Measurements from ENCODE around the gene NCOA1.

NCOA1 gene

DNA sequence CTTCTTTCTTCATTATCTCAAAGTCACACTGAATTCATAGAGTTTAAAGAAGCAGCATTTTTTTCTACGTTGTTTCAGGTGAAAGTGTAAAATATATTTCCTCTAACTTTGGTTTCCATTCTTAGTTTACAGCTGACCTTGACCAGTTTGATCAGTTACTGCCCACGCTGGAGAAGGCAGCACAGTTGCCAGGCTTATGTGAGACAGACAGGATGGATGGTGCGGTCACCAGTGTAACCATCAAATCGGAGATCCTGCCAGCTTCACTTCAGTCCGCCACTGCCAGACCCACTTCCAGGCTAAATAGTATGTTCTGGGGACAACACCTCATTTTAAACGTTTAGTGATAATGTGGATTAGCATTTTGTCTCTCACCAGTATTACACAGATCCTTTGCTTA is 219.8 kb downstream of the NCOA1 start:
- no peak for DNase-seq

DNA sequence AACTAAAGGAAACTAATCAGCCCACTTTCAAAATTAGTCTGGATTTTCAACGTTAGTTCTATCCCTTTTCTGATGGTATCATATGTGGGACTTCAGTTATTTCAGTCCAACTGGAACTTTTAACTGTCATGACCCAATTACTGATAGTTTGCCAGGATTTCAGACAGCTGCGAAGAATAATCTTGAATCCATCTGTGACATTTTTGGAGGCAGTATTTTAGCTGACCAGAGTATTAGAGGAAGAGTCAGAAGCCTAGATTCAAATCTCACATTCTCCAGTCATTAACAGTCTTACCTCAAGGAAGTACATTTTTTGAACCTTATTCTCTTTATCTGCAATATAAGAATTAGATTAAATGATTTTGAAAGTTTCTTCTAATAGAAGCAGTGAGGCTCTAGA is 220.8 kb downstream of the NCOA1 start:
- DNase-seq = no peak

DNA sequence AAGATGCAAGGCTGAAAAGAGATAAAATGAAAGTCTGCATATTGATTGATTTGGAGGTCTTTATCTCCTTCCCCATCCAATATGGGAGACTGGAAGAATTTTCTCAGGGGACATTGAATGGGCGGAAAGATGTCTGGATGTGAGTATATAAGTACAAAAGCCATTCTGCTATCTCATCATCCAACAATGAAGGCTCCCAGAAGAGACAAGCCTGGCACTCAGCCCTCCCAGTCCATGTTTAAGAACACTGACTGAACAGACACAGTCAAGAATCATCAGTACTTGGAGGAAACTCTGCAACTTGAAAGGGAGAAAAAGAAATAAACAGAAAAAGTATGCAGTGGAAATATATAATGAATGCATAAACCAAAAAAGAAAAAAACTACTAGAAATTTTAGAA is 221.2 kb downstream of the NCOA1 start:
- DNase-seq = no peak

DNA sequence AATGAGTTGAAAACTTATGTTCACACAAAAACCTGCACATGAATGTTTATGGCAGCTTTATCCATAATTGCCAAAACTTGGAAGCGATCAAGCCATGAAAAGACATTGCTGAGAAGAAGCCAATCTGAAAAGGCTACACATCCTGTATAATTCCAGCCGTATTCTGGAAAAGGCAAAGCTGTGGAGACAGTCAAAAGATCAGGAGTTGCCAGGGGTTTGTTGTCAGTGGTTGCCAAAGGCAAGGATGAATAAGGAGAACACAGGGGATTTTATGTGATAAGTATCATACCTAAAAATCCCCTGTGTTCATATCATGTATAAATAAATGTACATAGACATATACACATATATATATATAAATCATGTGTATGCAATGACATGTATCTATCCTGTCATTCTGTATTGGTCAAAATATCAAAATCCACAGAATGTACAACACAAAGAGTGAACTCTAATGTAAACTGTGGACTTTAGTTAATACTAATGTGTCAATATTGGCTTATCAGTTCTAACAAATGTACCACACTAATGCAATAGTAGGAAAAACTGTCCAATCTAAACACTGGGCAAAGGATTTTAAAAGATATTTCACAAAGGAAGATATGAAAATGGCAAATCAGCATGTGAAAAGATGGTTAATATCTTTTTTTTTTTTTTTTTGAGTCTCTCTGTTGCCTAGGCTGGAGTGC is 226.4 kb downstream of the NCOA1 start:
- no peak for DNase-seq

DNA sequence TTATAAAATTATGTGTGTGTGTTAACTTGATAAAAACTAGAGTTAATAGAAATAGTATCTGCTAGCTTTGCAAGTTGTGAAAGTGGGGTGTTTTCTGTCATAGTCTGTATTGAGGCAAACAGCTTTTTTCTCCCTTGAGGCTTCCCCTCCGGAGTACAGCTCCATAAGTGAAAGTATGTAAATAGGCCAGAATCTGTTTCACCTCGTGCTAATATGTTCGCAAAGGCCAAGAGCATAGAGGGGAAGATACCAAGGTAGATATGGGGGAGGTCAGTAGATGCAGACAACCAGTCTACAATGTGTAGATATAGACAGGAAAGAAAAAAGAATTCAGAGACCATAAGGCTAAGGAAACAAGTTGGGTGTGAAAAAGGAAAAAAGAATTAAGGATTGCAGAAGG is 229.3 kb downstream of the NCOA1 start:
- no peak for DNase-seq

DNA sequence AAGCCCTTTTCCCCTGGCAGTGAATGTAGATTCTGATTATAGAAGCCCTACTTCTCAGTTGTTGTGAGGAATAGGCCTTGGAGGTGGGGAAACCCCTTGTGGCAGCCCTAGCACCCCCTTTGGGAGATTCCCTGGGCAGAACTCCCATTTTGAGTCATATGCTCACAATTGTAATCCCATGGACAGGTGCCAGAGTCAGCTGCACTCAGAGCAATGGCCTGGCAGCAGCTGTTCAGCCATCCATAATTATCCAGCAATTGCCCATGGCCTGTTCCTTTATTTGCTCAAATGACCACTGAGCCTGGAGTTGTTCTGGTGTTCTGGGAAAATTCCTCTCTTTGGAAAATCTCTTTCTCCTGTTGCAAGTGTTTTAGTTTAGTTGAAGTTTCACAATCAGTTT is 230.4 kb downstream of the NCOA1 start:
- no peak for DNase-seq

DNA sequence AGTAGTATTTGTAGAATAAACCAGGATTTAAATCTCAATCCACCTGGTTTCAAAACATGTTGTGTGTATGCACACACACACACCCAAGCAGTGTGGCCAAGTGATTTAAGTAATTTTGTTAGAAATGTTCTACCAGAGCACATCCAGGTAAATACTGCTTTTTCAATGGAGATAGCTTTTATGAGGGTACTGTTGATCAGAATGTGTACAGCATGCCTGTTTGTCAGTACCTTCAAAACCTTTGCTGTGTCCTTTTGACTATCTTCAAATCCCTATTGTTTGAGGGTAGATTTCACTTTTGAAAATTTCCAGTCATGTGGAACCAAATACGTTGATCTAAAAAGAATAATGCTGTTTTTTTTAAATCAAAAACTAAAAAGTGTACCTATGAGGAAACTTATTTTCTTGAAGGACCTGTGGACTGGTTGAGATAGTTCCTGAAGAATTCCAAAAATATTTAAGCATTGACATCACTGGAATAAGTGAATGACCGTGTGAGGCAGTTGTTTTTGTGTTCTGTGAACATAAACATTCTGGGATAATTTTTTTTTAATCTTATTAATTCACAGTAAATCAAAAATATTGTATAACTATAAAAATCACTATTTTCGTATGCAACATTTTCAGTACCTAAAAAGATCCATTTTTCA is 231.2 kb downstream of the NCOA1 start:
- DNase-seq = no peak

DNA sequence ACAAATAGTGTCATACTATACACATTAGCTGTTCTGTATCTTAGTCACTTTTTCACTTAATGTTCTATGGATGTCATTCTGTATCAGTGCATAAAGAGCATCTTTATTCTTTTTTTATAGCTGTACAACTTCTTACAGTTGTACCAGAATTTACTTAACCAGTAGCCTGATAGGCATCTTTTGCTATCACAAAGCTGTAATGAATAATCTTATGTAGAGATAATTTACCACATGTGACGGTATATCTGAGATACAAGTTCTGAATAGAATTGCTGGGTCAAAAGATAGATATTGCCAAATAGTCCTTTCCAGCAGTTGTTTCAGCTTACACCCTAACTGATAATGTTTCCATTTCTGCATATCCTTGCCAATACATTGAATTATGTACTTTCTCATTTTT is 232.1 kb downstream of the NCOA1 start:
- DNase-seq = no peak

DNA sequence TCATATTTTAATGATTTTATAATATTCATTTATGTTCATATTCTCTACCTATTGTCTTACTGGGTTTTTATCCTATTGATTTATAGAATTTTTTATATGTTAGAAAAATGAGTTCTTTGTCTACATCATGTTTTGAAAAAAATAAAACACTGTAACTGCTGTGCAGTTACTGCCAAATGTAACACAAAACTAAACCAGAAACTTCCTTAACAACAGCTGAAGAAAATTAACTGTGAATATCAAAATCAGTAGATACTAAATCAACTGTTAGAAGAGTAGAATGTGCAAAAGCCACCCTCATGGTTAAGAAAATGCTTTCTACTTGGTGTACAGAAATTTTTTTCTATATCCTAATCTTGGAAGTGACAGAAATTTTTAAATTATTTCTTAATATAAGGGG is 232.6 kb downstream of the NCOA1 start:
- DNase-seq = no peak

DNA sequence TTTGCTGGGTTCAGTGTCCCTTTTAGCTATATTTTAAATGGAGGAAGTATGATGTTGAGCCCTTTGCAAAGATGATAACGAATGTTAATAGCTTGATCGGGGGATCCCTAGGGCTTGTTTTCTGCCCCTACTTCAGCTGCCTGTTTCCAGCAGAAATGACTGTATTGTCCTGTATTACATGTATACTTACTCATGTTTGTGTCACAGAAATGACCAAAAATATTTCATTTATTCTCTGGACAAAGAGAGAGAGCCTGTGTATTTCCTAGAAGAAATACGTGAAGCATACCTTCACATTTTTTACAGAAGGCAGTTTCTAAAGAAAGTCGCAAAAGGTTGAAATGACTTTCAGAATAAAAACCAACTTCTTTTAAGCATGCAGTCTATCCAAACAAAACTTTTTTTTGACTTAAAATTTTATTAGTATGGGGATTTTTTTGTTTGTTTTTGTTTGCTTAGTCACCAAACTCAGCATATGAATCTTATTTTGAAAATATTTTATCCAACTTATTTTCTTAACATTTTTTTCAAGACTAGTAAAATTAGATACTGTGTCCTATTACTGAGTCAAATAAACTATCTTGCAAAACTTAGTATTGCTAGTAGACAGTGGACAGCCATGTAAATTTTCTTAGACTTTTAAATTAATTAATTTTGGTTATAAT is 233.2 kb downstream of the NCOA1 start:
- no peak for DNase-seq

DNA sequence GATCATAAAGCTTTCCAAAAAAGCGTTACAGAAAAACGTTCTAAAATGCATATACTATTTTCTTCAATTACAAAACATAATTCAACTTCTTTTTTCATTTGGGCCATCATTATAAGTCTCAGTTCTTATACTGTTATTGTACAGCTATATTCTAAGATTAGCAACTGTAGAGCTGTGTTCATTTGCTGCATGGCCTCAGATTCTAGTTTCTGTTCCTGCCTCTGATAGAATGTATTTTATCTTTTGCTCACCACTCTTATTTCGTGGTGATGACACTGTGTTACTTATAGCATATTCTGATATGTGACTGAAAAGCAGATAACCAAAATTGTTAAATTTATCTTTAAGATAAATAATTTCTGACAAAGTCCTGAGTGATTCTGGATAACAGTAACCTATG is 234.9 kb downstream of the NCOA1 start:
- no peak for DNase-seq

DNA sequence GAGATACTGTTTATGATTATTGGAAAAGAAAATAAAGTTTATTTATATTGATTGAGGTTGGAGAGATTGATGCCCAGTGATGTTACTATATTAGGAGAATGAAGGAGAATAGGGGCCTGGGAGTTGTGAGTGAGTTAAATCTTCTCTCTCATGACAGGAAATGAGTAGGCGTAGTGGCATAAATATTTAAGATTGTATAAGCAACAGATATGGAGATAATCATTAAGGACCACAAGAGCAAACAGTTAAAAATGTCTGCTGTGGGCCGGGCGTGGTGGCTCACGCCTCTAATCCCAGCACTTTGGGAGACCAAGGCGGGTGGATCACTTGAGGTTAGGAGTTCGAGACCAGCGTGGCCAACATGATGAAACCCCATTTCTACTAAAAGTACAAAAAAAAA is 239.4 kb downstream of the NCOA1 start:
- DNase-seq = no peak

DNA sequence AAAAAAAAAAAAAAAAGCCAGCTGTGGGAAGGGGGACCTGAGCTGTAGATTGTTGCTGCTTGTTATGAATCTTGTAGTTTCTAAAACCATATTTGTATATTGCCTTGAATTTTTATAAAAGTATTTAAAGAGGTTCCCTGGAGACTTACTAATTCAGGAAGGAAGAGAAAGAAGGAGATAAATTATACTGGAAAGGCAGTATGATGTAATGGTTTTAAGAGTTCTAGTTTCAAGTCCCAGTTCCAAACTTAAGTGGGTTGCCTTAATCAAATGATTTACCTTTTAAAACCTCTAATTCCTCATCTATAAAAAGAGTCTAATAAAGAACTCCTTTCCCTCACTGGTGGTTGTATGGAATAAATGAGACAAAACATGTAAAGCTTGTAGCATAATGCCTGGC is 240.0 kb downstream of the NCOA1 start:
- DNase-seq = no peak

DNA sequence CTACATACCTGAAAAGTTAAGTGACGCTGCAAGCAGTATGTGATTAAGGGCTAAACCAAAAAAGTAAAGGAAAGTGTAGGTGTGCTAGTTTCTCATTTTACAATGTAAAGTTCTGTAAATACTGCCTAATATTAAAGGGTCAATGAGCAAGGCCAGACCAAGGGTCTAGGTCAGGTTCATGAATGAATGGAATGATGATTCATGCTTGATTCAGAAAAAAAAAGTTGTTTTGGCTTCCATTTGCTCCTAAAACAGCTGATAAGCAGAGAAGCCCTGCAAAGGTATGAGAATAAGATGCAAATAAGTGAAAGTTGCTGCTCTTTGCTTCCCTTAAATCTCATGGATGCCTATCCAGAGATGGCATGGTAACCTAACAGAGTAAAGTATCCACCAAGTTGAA is 240.9 kb downstream of the NCOA1 start:
- no peak for DNase-seq

DNA sequence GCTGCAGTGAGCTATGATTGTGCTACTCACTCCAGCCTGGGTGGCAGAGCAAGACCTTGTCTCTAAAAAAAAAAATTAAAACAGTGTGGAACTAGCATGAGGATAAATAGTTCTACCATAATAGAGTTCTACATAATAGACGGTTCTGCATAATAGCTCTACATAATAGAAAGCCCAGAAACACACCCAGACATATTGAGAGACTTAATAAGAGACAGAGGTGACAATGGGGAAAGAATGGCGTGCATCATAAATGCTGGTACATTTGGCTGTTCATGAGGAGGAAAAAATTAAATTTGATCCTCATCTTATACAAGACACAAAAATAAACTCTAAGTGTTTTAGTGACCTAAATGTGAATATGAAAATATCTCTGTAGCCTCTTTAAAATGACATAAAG is 243.7 kb downstream of the NCOA1 start:
- DNase-seq = no peak

DNA sequence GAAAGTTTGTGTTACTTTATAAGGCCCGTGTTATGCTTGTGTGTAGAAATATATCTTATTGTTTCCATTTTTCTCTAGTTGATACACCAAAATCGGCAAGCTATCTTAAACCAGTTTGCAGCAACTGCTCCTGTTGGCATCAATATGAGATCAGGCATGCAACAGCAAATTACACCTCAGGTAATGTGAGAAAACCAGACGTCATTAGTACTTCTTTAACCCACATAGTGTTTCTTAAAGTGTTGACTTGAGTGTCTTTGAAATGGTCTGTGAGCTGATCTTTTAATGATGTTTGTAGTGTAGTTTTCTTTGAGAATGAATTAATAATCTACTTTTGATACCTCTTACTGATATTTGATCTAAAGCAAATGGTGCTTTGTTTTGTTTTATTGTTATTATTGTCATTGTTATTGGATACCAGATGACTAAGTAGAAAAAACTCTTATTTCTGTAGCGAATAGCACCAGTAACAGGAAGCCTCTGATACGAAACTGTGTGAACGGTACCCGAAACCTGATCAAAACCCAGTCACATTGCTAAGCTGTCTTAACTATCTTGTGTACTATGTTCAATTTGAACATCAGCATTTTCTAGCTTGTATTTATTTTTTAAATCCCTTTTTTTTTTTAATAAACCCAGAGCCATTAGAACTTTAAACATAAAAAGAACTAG is 248.4 kb downstream of the NCOA1 start:
- no peak for DNase-seq

DNA sequence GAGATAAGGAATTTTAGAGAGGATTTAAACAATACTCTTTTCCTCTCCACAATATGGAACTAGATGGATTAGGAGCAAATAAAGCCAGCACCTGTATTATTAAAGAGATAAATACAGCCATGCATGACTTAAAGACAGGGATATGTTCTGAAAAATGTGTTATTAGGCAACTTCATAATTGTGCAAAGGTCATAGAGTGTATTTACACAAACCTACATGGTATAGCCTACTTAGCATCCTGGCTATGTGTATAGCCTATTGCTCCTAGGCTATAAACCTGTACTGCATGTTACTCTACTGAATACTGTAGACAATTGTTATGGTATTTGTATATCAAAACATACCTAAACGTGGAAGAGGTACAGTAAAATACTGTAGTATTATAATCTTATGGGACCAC is 249.1 kb downstream of the NCOA1 start:
- no peak for DNase-seq

DNA sequence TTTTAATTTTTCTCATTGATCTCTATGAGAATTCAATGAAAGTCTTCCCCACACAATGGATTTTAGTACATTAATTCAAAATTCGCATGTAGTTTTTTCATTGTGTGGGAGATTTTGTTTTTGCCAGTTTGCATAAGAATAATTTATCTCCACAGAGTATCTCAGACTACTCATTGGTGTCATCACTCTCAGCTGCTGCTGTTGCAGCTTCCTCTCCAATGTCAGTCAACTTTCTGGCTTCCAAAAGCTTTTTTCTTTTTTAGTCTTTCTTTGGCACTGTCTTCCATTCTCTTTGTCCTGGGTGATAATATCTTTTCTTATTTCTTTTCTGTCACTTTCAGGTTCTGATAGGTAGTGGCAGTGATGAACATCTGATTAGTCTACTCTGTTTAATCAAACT is 251.7 kb downstream of the NCOA1 start:
- no peak for DNase-seq

DNA sequence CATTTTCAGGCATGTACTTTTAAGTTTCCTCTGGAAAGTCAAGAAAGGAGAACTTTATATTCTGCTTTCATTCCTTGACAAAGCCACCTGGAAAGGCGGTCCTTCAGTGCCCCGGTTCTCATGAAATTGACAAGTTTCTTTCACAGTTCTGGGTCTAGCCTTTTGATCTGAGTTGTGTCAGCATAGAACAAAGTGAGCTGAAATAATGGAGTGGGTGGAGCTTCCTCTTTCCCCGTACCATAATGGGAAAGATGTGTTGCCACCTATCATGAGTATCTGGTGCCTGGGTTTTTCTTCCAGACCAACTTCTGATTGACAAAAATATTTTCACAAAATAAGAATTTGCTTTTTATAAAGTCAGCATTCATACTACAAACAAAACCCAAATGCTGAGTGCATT is 252.9 kb downstream of the NCOA1 start:
- DNase-seq = no peak

DNA sequence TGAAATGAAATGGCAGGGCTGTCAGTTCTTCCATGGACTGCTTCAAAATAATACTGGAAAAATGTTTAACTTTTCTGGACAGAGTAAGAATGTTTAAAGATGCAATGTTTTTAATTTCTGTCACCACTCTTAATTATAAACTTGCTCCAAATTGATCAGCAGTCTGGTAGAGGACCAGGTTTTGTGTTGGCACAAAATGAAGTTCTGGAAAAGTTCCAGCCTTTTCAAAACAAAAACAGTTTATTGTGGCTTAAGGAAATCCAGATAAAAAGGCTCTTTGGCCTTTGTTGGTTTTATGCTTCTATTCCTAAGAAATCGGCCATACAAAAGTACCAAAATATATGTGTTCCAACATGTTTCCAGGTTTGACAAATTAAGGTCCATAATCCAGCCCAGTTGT is 253.3 kb downstream of the NCOA1 start:
- DNase-seq = no peak

DNA sequence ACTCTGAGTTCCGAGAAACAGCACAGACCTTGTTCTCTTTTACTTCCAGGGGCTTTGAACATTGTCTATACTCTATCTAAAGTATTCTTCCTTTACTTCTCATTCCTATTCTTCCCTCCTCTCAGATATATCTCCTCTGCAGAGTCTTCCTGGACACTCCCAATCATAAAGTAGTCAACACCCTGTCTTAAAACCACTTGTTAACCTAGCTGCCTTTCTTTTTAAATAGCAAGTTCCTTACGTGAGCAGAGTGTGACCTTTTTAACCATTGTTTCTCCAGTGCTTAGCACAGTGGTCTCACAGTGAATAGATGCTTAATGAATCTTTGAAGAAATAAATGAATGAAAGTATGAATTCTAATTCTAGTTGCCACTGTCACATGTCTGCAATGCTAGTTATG is 254.8 kb downstream of the NCOA1 start:
- no peak for DNase-seq

DNA sequence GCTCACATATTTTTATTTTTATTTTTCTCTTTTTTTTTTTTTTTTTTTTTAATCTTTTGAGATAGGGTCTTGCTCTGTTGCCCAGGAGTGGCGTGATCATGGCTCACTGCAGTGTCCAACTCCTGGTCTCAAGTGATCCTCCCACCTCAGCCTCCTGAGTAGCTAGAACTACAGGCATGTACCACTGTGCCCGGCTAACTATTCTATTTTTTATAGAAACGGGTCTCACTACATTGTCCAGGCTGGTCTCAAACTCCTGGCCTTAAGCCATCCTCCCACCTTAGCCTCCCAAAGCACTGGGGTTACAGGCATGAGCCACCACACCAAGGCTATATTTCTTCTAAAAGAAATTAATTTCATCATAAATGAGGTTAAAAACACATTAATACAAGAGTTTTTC is 256.2 kb downstream of the NCOA1 start:
- no peak for DNase-seq

DNA sequence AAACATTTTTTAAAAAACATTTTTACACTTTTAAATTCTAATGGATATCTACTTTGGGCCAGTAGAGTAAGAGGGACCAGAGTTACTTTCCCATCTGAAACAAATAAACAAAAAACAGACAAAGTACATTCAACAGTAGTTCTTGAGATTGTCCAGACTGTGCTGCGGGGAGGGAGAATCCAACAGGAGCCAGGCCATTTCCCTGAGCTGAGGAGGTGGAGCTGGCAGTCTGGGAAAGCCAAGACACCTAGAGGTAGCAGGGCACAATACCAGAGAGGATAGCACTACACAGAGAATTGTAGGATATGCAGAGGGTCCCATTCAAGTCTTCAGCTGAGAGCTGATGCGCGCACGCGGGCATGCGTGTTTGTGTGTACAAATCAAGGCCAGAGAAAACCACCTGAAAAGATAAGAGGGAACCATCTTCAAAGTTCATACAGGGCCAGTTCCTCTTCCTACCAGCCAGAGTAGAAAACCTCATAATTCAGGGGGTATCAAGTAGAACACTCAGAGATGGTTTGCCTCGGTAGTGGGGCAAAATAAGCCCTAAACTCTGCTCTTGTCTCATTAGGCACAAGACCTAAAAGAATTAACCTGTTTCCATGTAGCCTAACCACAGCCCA is 258.1 kb downstream of the NCOA1 start:
- DNase-seq = no peak

Measured in central memory CD4-positive, alpha-beta T cell (primary cell).